ENCODE measurements around the gene EEF1AKMT4.

EEF1AKMT4 gene

DNA sequence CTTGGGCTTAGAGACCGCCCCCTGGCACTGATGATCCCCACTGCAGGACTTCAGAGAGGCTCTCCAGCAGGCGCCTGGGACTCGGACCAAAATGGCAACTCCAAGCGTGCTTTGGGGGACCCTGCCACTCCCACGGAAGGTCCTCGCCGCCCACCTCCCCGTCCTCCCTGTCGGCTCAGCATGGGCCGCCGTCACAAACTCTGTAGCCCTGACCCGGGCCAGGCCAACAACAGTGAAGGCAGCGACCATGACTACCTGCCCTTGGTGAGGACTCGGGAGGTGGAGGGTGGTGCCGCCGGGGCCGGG, 8.4 kb upstream of the EEF1AKMT4 start:
- peaks cover 5% of the 10 kb centered on the region for H3K4me1 Mint-ChIP-seq (ENCODE audit: low read depth)
- H3K27ac Mint-ChIP-seq: no peak overlapping the region
- no peak overlapping the region for H3K4me3 Mint-ChIP-seq
- no peaks in the 10 kb centered on the region for H3K9me3 Mint-ChIP-seq (ENCODE audit: low read depth)
- H3K27me3 Mint-ChIP-seq: no peaks in the 10 kb centered on the region
- H3K36me3 Mint-ChIP-seq: peaks cover 3% of the 10 kb centered on the region

GRCh38 chr3:184241447-184242296, 7.8 kb upstream of the EEF1AKMT4 start:
- Mint-ChIP-seq H3K27me3 (no peaks in the 10 kb centered on the region), H3K4me3 (no peak overlapping the region), H3K36me3 (peaks cover 3% of the 10 kb centered on the region), H3K4me1 (ENCODE audit: low read depth) (peaks cover 5% of the 10 kb centered on the region), H3K27ac (no peak overlapping the region), H3K9me3 (ENCODE audit: low read depth) (no peaks in the 10 kb centered on the region)

DNA sequence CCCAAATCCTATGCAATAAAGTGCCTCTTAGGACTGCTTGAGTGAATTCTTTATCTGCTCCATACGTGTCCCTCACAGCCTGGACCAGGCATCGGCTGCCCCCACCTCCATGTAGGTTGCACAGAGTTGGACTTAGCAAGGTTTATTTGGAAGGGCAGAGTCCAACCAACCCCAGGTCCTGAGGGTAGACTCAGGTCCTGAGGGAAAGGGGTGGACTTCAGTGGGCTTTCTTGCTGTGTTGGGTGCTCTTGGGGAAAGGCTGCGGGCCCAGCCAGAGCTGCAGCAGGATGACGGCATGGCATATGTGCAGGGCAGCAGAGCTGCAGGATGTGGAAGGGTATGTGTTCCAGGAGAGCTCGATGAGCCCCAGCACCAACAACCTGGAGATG, 7.2 kb upstream of the EEF1AKMT4 start:
- no peak overlapping the region for H3K27ac Mint-ChIP-seq
- H3K36me3 Mint-ChIP-seq: peaks cover 3% of the 10 kb centered on the region
- no peaks in the 10 kb centered on the region for H3K27me3 Mint-ChIP-seq
- no peak overlapping the region for H3K4me3 Mint-ChIP-seq
- H3K9me3 Mint-ChIP-seq (ENCODE audit: low read depth): no peaks in the 10 kb centered on the region
- H3K4me1 Mint-ChIP-seq (ENCODE audit: low read depth): peaks cover 5% of the 10 kb centered on the region

- Mint-ChIP-seq H3K36me3 (peaks cover 5% of the 10 kb centered on the region), H3K4me1 (ENCODE audit: low read depth) (peaks cover 13% of the 10 kb centered on the region), H3K9me3 (ENCODE audit: low read depth) (no peaks in the 10 kb centered on the region), H3K27ac (peak within 1 kb of the TSS; percentile 98), H3K27me3 (no peaks in the 10 kb centered on the region), H3K4me3 (peak within 1 kb of the TSS; percentile 94)
Observed at GRCh38 chr3:184248454-184249411, 739 bp upstream of the EEF1AKMT4 start, which contains the start of gene ALG3. TSS of gene ALG3 (minus strand) at chr3:184248962. CDS start at chr3:184248940, 22 bp downstream.

GRCh38 chr3:184250167-184250828, 826 bp downstream of the EEF1AKMT4 start:
- Mint-ChIP-seq H3K4me3 (peak overlapping the region; percentile 94), H3K36me3 (peaks cover 4% of the 10 kb centered on the region), H3K27me3 (no peaks in the 10 kb centered on the region), H3K9me3 (ENCODE audit: low read depth) (no peaks in the 10 kb centered on the region), H3K27ac (peak overlapping the region; percentile 98), H3K4me1 (ENCODE audit: low read depth) (peaks cover 10% of the 10 kb centered on the region)

- Mint-ChIP-seq H3K9me3 (ENCODE audit: low read depth) (no peaks in the 10 kb centered on the region), H3K27me3 (peaks cover 2% of the 10 kb centered on the region), H3K36me3 (peaks cover 15% of the 10 kb centered on the region), H3K4me1 (ENCODE audit: low read depth) (peaks cover 12% of the 10 kb centered on the region), H3K4me3 (no peak overlapping the region), H3K27ac (peak overlapping the region; percentile 17)
Observed at GRCh38 chr3:184255291-184256039, 6.0 kb downstream of the EEF1AKMT4 start.

DNA sequence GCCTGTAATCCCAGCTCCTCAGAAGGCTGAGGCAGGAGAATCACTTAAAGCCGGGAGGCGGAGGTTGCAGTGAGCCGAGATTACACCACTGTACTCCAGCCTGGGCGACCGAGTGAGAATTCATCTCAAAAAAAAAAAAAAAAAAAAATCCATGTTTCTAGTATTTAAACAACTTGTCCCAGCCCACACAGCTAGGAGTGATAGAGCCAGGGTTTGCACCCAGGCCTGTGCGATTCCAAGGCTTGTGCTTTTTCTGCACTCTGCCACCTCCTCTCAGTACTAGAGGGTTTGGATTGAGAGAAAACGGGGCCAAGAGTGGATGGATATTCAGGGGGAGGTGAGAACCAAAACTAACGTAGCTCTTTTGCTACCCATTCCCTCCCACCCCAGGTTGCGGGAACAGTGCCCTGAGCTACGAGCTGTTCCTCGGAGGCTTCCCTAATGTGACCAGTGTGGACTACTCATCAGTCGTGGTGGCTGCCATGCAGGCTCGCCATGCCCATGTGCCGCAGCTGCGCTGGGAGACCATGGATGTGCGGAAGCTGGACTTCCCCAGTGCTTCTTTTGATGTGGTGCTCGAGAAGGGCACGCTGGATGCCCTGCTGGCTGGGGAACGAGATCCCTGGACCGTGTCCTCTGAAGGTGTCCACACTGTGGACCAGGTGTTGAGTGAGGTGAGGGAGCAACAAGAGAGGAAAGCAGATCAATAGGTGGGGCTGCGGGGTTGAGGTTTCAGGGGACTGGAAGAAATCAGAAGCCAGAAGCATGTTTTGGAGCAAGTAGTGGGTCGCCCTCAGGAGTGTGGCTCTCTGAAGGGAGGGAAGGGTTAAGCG, 7.8 kb downstream of the EEF1AKMT4 start:
- H3K4me1 Mint-ChIP-seq (ENCODE audit: low read depth): peaks cover 17% of the 10 kb centered on the region
- no peak overlapping the region for H3K27ac Mint-ChIP-seq
- no peaks in the 10 kb centered on the region for H3K9me3 Mint-ChIP-seq (ENCODE audit: low read depth)
- peaks cover 7% of the 10 kb centered on the region for H3K27me3 Mint-ChIP-seq
- no peak overlapping the region for H3K4me3 Mint-ChIP-seq
- peaks cover 15% of the 10 kb centered on the region for H3K36me3 Mint-ChIP-seq

DNA sequence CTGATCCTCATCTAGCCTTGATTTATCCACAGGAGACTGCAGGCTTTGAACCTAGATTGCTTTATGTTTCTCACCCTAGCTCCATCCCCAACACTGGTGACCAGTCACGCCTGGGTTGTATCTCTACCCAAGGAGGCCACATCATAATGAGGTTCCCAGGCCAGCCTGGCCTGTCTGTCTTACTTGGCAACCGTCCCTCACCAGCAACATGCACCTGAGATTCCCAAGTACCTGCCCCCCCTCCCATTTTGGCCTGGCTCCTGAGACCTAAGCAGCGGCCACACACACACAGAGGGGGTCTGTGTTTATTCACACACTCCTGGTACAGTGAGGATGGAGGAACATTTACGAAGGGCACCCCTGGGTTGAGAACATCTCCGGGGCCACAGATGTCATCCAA, 9.5 kb downstream of the EEF1AKMT4 start:
- H3K27me3 Mint-ChIP-seq: peaks cover 10% of the 10 kb centered on the region
- H3K36me3 Mint-ChIP-seq: peaks cover 12% of the 10 kb centered on the region
- peak overlapping the region; percentile 33 for H3K4me3 Mint-ChIP-seq
- H3K4me1 Mint-ChIP-seq (ENCODE audit: low read depth): peaks cover 21% of the 10 kb centered on the region
- H3K27ac Mint-ChIP-seq: no peak overlapping the region
- no peaks in the 10 kb centered on the region for H3K9me3 Mint-ChIP-seq (ENCODE audit: low read depth)

GRCh38 chr3:184259396-184259877, 10.0 kb downstream of the EEF1AKMT4 start:
- H3K27me3 Mint-ChIP-seq: peaks cover 13% of the 10 kb centered on the region
- no peaks in the 10 kb centered on the region for H3K9me3 Mint-ChIP-seq (ENCODE audit: low read depth)
- peaks cover 21% of the 10 kb centered on the region for H3K4me1 Mint-ChIP-seq (ENCODE audit: low read depth)
- no peak overlapping the region for H3K27ac Mint-ChIP-seq
- H3K36me3 Mint-ChIP-seq: peaks cover 12% of the 10 kb centered on the region
- H3K4me3 Mint-ChIP-seq: peak overlapping the region; percentile 75

- Mint-ChIP-seq H3K27me3 (peaks cover 17% of the 10 kb centered on the region), H3K9me3 (ENCODE audit: low read depth) (no peaks in the 10 kb centered on the region), H3K4me3 (peak overlapping the region; percentile 83), H3K4me1 (ENCODE audit: low read depth) (peaks cover 20% of the 10 kb centered on the region), H3K36me3 (peaks cover 10% of the 10 kb centered on the region), H3K27ac (no peak overlapping the region)
Observed at GRCh38 chr3:184259878-184260723, 10.6 kb downstream of the EEF1AKMT4 start.

- Mint-ChIP-seq H3K4me3 (peak overlapping the region; percentile 83), H3K27ac (no peak overlapping the region), H3K36me3 (peaks cover 7% of the 10 kb centered on the region), H3K4me1 (ENCODE audit: low read depth) (peaks cover 17% of the 10 kb centered on the region), H3K9me3 (ENCODE audit: low read depth) (no peaks in the 10 kb centered on the region), H3K27me3 (peaks cover 19% of the 10 kb centered on the region)
Observed at GRCh38 chr3:184260724-184261269, 11.3 kb downstream of the EEF1AKMT4 start.

DNA sequence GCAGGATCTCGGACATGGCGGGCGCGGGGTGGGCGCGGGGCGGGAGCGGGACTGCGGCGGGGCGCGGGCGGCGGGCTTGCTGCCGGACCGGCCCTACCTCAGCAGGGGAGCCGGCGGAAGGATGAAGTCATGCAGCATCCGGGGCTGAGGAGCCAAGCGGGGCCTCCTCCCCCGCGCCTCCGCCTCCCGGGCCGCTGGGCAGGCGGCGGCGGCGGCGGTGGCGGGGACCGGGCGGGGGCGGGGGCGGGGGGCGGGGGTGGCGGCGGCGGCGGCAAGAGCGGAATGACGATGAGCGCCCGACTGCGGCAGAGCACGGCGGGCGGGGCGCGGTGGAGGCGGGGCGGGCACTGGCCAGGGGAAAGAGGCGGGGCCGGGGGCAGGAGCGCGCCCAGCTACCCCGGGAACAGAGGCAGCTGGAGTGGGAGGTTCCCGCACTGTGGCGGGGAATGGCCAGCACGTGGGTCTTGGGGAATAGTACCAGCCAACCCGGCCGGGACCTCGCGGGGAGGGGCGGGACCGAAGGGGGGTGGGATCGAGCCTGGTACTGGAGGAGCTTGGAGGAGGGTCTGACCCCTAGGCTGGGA, 11.9 kb downstream of the EEF1AKMT4 start, which contains the start of gene CAMK2N2:
TSS of gene CAMK2N2 (minus strand) at position 284 of the 584 bp plus-strand sequence. CDS start at position 16, 268 bp downstream.
- peaks cover 19% of the 10 kb centered on the region for H3K27me3 Mint-ChIP-seq
- H3K4me3 Mint-ChIP-seq: peak within 1 kb of the TSS; percentile 94
- peaks cover 6% of the 10 kb centered on the region for H3K36me3 Mint-ChIP-seq
- no peaks in the 10 kb centered on the region for H3K9me3 Mint-ChIP-seq (ENCODE audit: low read depth)
- H3K4me1 Mint-ChIP-seq (ENCODE audit: low read depth): peaks cover 15% of the 10 kb centered on the region
- no peak within 1 kb of the TSS for H3K27ac Mint-ChIP-seq

Data from activated naive CD8-positive, alpha-beta T cell (primary cell).